ENCODE measurements around the gene SNX22.

DNA sequence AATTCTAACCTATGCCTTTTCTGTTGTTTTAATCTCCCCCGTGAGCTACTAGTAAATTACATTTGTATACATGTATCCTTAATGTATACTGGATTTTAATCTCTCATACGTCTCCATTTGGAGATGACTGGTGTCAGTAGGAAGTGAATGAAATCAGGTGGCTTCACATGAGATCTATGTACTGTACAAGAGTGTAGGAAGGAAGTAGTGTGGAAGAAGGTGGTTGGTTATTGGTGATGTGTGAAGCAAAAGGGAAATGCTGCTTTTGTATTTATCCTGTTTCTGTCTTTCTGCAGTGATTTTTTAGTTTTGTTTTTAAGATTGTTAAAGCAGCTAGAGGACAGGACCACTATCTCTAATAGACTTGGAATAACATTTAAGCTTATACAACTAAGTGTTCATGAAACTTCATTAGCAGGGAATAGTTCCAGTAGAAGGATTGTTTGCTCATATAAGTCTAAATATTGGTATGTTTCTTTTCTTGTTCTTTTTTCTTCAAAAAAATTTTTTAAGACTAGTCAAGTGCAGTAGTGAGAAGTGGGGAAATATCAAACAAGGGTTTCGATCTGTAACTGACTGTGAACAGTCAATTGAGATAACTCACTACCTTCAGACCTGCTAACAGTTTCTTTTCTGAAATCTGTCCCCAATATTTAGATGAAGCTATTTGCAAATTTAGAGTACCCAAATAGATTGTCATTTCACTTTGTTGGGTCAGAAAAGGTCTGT, 40.4 kb upstream of the SNX22 start:
- TF ChIP-seq, protein P1, sequence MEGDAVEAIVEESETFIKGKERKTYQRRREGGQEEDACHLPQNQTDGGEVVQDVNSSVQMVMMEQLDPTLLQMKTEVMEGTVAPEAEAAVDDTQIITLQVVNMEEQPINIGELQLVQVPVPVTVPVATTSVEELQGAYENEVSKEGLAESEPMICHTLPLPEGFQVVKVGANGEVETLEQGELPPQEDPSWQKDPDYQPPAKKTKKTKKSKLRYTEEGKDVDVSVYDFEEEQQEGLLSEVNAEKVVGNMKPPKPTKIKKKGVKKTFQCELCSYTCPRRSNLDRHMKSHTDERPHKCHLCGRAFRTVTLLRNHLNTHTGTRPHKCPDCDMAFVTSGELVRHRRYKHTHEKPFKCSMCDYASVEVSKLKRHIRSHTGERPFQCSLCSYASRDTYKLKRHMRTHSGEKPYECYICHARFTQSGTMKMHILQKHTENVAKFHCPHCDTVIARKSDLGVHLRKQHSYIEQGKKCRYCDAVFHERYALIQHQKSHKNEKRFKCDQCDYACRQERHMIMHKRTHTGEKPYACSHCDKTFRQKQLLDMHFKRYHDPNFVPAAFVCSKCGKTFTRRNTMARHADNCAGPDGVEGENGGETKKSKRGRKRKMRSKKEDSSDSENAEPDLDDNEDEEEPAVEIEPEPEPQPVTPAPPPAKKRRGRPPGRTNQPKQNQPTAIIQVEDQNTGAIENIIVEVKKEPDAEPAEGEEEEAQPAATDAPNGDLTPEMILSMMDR (conservative IDR thresholded peaks at IDR 0.05 in 1 of 2, IDR thresholded peaks at IDR 0.05 in 1 of 2; ENCODE audit: low read depth in 1 of 2, low read length in 2 of 2) = no peak
- no peak for TF ChIP-seq EZH2 (IDR thresholded peaks at IDR 0.05; ENCODE audit: low read length, missing control alignments)
